ENCODE measurements around the gene EAF1.
"Not testable (repeated sequence)": the region's sequence is repeated elsewhere in the genome, so short reads cannot be mapped to it uniquely, and the experiment has no call there.

Gene EAF1

DNA sequence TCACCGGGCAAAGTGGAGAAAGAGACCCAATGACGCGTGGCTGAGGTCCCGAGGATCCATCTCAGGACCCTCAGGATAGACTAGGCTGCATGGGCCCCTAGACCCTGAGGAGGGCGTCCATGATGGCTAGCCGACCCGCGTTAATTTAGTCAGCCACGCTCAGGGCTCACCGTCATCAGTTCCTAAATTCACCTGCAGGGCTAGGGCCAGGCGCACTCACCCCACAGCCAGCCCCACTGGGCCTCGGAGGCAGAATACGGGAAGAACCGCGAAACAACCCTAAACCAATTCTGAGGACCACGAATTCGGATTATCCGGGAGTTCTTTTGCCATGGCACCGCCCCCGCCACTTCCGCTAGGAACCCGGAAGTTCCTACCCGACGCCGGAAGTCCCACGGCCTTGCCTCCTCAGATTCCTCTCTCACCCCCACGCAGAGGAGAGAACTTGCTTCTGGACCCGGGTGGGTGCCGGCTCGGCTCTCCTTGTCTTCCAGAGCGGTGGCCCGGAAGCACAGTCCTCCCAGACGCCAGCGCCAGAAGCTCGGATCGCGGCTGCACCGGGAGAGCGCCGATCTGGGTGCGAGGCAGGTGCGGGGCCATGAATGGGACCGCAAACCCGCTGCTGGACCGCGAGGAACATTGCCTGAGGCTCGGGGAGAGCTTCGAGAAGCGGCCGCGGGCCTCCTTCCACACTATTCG lies at the start of gene EAF1, which contains the start of gene METTL6:
Gene EAF1, plus strand, starts transcription at position 417 of the 699 bp plus-strand sequence. Its CDS starts 182 bp downstream, at position 599.
Gene METTL6, minus strand, starts transcription at position 363 of the 699 bp plus-strand sequence. CDS start 1,033 bp downstream, outside the sequence.
- DNase-seq (ENCODE audit: low read depth), result peak; percentile 65

DNA sequence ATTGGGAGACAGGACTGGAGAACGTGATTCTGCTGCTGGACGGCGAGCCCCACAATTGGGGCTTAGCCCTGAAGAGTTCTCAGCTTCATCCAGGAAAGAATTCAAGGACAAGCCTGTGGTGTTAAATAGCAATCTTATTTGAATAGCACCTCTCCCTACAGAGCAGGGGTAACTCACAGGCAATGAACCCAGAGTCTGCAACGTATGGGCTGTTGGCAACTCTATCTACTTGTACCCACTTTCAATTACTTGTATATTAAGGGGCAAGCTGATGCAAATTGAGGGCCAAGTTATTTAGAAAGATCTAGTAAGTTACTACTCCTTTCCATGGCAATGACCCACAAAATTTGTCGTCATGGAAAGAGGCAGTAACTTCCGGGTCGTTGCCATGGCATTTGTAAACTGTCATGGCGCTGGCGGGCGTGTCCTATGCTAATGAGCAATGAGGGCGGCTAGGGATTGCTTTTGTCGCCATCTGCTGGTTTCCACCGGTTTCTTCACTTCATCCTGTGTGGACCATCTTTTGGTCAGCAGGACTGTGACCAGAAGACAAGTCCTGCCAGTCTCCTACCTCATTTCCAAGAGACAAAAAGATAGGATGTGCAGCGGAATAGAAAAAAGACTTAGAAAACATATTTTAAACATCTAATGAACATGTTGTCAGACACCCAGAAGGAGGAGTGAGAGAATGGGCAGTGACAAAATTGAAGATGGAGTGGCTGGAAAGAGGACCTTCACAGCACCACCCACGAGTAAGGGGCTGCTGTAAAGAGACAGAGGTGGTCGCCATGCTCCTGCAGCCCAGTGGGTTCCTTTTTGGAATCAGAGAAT lies 49.2 kb upstream of the EAF1 start:
- DNase-seq (ENCODE audit: low read depth), result peak; percentile 96

DNA sequence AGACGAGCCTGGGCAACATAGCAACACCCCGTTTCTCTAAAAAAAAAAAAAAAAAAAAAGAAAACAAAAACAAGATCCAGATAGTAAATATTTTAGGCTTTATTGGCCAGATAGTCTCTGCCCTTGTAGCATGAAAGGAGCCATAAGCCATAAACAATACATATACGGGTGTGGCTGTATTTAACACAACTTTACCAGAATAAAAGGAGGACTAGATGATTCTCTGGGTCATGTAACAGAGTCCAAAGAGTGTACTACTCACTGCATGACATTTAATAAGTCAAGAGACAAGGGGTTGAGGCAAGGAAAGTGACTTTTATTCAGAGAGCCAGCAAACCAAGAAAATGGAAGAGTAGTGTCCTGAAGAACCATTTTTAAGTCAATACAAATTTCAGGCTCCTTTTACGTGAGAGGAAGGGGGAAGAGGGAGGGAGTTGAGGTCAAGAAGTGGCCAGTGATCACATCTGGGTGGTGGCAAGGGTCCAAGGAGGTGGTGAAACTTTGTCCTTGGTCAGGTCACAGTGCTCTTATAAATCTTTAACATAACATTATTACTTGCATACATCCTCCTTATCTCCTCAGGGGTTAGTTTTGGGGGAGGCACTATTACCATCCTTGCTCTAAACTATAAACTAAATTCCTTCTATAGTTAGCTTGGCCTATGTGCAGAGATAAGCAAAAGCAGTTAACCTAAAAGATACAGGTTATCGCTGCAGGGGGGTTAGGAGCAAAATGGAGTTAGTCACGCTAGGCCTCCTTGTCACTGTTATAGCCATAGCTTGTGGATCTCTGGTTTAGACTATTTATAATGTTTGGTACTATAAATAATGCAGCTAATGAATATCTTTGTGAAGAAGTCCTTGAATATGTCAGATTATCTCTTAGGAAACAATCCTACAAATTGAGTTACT lies 46.2 kb upstream of the EAF1 start:
- DNase-seq (ENCODE audit: low read depth), result no peak

DNA sequence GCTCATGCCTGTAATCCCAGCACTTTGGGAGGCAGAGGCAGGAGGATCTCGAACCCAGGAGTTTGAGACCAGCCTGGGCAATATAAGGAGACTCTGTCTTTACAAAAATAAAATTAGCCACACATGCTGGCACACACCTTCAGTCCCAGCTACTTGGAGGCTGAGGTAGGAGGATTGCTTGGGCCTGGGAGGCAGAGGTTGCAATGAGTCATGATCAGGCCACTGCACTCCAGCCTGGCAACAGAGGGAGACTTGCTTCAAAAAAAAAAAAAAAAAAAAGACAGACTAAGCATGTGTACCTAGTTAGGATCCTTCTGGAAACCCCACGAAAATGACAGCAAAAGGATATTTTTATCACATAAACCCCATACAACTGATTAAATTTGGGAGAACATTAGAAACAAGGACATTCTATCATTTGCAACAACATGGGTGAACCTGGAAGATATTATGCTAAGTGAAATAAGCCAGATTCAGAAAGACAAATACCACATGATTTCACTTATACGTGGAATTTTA lies 44.9 kb upstream of the EAF1 start:
- DNase-seq (ENCODE audit: low read depth), result no peak

DNA sequence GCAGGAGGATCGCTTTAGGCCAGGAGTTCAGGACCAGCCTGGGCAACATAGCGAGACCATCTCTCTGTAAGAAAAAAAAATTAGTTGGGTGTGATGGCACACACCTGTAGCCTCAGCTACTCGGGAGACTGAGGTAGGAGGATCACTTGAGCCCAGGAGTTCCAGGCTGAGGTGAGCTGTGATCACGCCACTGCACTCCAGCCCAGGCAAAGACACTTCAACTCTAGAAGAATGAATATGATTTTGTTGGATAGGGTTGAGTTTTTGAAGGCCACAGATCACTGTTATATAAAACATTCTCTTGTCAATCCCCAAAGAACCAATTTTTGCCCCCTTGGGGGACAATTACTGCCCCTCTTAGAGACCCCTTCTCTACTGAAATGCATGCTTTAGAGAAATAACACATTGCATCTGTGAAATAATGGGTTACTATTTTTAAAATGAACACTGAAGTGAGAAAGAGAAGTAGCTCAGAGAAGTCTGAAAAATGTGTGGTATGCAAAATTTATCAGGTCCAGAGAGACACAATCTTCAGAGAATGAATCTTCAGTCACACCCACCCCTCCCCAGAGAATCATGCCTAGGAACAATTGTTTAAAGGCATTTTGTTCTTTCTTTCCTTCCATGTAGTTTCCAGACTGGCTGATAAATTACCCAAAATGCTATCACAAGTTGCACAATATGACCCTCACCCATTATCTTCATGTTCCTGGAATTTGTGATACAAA lies 42.7 kb upstream of the EAF1 start:
- no peak for DNase-seq (ENCODE audit: low read depth)

DNA sequence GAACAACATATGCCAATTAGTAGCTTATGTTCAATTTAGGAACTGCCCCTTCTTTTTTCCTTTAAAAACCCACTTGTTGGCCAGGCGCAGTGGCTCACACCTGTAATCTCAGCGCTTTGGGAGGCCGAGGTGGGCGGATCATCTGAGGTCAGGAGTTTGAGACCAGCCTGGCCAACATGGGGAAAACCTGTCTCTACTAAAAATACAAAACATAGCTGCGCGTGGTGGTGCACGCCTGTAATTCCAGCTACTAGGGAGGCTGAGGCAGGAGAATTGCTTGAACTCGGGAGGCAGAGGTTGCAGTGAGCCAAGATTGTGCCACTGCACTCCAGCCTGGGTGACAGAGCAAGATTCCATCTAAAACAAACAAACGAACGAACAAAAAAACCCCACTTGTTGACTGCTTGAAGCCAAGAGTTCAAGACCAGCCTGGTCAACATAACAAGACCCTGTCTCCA lies 42.1 kb upstream of the EAF1 start:
- not testable (repeated sequence) for DNase-seq (ENCODE audit: low read depth)

DNA sequence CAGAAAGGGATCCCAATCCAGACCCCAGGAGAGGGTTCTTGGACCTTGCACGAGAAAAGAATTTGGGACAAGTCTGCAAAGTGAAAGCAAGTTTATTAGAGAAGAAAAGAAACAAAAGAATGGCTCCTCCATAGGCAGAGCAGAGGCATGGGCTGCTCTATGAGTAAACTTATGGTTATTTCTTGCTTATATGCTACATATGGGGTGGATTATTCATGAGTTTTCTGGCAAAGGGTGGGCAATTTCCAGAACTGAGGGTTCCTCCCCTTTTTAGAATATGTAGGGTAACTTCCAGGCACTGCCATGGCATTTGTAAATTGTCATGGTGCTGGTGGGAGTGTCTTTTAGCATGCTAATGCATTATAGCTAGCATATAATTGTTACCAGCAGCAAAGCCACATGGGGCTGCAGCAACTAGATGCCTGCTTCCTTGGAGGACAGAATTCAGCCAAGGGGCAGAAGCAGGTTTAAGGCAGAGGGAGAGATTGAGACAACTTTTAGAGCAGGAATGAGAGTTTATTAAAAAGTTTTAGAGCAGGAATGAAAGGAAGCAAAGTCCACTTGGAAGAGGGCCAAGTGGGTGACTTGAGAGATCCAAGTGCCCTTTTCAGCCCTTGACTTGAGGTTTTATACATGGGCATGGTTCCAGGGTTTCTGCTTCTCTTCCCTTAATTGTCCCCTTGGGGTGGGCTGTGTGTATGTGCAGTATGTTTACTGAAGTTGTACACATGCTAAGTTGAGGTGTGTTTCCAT lies 41.3 kb upstream of the EAF1 start:
- no peak for DNase-seq (ENCODE audit: low read depth)

DNA sequence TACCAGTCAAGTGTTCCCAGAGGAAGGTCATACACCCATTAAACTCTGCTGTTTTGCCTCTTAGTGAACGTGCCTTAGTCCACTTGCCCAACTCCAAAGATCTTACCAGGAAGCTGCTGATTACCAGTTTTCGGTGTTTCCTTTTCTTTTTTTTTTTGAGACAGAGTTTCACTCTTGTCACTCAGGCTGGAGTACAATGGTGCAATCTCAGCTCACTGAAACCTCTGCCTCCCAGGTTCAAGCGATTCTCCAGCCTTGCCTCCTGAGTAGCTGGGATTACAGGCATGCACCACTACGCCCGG lies 40.8 kb upstream of the EAF1 start:
- not testable (repeated sequence) for DNase-seq (ENCODE audit: low read depth)

DNA sequence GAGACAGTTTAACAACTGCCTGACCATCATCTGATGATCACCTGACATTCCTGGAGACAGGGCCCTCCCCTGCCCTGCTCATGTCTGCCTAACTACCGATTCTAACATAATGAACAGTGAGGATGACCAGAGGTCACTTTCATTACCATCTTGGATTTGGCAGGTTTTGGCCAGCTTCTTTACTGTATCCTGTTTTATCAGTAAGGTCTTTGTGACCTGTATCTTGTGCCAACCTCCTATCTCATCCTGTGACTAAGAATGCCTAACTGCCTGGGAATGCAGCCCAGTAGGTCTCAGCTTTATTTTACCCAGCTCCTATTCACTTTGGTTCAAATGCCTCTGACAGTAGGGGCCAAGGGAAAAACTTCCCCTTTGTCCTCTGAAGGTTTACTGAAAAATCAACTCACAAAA lies 40.2 kb upstream of the EAF1 start:
- DNase-seq (ENCODE audit: low read depth), result no peak

DNA sequence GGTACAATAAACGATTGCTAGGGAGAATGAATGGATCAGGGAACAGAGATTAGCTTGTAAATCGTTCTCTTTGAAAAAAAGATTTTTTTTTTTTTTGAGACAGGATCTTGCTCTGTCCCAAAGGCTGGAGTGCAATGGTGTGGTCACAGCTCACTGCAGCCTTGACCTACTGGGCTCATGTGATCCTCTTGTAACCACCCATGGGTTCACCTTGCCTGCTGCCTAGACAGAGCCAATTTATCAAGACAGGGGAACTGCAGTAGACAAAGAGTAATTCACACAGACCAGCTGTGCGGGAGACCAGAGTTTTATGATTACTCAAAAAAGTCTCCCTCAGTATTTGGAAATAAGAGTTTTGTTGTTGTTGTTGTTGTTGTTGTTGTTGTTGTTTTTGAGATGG lies 39.7 kb upstream of the EAF1 start:
- DNase-seq (ENCODE audit: low read depth), result no peak

DNA sequence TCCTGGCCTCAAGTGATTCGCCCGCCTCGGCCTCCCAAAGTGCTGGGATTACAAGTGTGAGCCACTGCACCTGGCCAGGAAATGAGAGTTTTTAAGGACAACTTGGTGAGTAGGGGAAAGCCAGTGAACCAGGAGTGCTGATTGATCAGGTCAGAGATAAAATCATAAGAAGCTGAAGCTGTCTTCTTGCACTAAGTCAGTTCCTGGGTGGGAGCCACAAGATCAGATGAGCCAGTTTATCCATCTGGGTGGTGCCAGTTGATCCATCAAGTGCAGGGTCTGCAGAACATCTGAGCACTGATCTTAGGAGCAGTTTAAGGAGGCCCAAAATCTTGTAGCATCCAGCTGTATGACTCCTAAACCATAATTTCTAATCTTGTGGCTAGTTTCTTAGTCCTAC lies 39.1 kb upstream of the EAF1 start:
- not testable (repeated sequence) for DNase-seq (ENCODE audit: low read depth)

DNA sequence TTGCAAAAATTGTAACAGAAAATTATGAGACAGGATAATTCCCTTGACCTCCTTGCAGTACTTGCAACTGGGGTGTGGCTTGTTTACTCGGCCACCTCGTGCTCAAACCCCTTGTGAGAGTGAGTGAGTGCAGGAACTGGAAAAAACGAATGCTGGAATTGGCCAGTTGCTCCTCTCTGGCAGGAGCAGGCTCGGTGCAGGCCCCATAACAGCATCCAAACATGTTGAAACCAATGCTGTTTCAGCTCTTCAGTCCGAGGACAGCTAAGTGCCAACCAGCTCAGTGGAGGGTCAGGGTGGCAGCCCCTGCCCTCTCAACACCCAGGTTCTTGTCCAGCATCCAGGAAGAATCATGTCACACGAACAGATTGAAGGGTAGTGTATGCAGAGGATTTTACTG lies 36.9 kb upstream of the EAF1 start:
- DNase-seq (ENCODE audit: low read depth), result no peak

DNA sequence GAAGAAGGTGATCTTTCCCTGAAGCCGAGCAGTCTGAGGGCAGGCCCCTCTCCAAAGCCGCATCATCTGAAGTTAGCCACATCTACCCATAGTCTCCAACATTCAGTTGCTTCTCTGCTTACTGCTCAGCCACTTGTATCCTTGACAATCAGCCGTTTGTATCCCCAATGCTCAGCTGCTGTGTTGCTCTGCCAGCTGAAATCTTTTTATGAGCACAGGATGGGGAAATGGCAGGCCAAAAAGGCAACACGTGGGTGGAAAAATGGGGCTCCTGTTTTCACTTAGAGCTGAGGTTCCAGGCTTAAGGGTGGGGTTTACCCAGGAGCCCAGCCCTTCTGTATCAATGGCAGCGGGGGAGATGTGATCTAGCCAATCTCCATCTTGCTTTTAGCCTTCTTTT lies 36.4 kb upstream of the EAF1 start:
- DNase-seq (ENCODE audit: low read depth), result no peak

DNA sequence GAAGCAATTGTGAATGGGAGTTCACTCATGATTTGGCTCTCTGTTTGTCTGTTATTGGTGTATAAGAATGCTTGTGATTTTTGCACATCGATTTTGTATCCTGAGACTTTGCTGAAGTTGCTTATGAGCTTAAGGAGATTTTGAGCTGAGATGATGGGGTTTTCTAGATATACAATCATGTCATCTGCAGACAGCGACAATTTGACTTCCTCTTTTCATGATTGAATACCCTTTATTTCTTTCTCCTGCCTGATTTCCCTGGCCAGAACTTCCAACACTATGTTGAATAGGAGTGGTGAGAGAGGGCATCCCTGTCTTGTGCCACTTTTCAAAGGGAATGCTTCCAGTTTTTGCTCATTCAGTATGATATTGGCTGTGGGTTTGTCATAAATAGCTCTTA lies 34.1 kb upstream of the EAF1 start:
- DNase-seq (ENCODE audit: low read depth), result not testable (repeated sequence)

DNA sequence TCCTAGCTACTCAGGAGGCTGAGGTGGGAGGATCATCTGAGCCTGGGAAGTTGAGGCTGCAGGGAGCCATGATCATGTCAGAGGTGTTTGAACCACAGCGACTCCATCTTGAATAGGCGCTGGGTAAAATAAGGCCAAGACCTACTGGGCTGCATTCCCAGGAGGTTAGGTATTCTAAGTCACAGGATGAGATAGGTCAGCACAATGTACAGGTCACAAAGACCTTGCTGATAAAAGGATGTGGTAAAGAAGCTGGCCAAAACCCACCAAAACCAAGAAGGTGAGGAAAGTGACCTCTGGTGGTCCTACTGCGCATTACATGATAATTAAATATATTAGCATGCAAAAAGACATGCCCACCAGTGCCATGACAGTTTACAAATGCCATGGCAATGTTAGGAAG lies 28.7 kb upstream of the EAF1 start:
- DNase-seq (ENCODE audit: low read depth), result not testable (repeated sequence)

DNA sequence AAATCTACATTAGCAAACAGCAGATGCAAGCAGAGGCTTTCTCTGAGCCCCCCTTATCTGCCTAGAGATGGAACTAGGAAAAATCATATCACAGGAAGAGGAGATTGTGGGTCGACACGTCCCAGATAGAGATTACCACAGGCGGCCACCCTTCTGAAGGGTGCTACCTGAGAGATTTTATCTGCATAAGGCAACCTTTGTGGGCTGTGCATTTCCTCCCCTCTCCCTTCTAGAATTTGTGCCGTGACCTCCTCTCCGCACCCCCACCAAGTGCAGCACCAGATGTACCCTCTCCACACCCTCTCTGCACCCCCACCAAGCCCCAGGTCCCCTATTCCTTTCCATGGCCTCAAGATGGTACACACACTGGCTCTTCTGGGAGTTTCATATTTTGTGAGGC lies 27.4 kb upstream of the EAF1 start:
- DNase-seq (ENCODE audit: low read depth), result no peak

DNA sequence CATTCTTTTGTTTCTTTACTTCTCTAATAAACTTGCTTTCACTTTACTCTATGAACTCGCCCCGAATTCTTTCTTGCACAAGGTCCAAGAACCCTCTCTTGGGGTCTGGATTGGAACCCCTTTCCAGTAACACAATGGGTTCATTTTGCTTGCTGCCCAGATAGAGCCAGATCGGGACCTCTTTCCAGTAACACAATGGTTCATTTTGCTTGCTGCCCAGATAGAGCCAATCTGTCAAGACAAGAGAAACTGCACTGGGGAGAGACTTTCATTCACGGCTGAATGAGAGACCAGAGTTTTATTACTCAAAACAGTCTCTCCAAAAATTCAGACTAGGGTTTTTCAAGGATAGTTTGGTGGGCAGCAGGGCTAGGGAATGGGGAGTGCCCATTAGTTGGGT lies 25.5 kb upstream of the EAF1 start:
- no peak for DNase-seq (ENCODE audit: low read depth)

DNA sequence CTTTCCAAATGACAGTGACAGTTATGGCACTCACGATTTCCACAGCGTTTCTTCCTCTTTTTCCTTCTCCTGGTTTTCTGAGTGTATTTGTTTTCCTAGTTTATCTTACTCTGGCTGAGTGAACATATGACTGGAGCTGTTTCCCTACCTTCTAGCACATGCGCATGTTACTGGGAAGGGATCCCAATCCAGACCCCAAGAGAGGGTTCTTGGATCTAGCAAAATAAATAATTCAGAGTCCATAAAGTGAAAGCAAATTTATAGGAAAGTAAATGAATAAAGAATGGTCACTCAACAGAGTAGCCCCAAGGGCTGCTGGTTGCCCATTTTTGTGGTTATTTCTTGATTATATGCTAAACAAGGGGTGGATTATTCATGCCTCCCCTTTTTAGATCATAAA lies 23.9 kb upstream of the EAF1 start:
- DNase-seq (ENCODE audit: low read depth), result no peak

DNA sequence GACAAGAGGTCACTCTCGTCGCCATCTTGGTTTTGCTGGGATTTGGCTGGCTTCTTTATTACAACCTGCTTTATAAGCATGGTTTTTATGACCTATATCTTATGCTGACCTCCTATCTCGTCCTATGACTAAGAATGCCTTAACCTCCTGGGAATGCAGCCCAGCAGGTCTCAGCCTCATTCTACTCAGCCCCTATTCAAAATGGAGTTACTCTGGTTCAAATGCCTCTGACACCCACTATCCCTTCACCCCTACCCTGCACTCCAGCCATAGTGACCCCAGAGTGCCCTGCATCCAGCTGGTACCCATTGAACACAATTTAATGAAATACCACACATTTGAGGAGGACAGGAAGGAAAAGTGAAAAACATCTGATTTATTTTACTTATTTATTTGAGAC lies 23.4 kb upstream of the EAF1 start:
- DNase-seq (ENCODE audit: low read depth), result no peak

DNA sequence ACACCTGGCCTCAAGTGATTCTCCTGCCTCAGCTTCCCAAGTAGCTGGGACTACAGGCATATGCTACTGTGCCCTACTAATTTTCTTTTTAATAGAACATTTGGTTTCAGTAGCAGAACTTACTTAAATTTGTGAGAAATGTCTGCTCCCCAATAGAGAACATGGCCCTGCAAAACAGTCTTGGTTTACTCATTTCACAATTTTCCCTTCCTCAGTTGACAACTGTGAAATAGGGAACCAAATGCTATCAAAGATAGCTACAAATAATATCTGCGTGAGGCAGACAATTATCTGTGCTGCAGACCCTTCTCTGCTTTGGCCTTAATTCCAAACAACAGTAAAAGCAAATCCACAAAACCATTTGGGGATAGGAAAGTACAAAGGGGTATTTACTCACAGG lies 22.6 kb upstream of the EAF1 start:
- no peak for DNase-seq (ENCODE audit: low read depth)

Measured in stromal cell of bone marrow (primary cell).